SK-N-SH treated with all-trans-retinoic acid at 6 μM for 48 hours (cell line): ENCODE measurements around the gene FYCO1.

Source experiments
- ATAC-seq: fragments of 200-7000 bp; cut with Tn5 transposase; 3 replicates; pipeline ENCODE4 v1.9.1; 2020; ENCODE audit warnings: mild to moderate bottlenecking, moderate library complexity
- BACH2 ChIP-seq: fragments of 250-450 bp; sonication (Bioruptor Pico); IDR thresholded peaks from 2 replicates; pipeline ENCODE4 v1.9.0; 2021; ENCODE audit warnings: mild to moderate bottlenecking, borderline replicate concordance
- TCF4 ChIP-seq: fragments of 250-450 bp; sonication (Bioruptor Pico); IDR thresholded peaks from 2 replicates; pipeline ENCODE4 v1.8.0; 2021; ENCODE audit warnings: mild to moderate bottlenecking, moderate library complexity, borderline replicate concordance
- ZFP3 ChIP-seq: fragments of 250-450 bp; sonication (Bioruptor Pico); IDR thresholded peaks from 2 replicates; pipeline ENCODE4 v1.5.0; 2020; ENCODE audit warnings: mild to moderate bottlenecking, moderate library complexity
- ZNF565 ChIP-seq: fragments of 450-650 bp; formaldehyde crosslinking; conservative IDR thresholded peaks from 2 replicates; pipeline ENCODE4 v1.5.0; 2020; ENCODE audit warnings: low read depth, mild to moderate bottlenecking, moderate library complexity

The FYCO1 gene

DNA sequence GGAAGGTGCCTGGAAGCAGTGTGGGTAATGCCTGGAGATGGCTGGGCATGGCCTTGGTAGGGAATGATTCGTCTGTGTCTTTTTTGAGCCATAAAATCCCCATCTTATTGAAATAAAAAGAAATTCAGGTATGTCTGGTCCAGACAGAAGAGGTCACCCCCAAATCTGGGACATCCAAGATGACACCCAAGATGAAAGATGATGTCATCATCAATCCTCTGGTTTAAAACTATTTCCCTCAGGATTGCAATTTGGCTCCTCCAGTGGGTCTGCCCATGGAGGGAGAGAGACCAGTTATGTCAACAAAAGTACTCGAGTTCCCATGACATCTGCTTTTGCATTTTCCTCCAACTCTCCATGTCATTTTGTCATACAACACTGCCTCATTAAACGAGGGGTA is 126.0 kb downstream of the FYCO1 start:
- no peak for TF ChIP-seq ZFP3
- no peak for ATAC-seq

DNA sequence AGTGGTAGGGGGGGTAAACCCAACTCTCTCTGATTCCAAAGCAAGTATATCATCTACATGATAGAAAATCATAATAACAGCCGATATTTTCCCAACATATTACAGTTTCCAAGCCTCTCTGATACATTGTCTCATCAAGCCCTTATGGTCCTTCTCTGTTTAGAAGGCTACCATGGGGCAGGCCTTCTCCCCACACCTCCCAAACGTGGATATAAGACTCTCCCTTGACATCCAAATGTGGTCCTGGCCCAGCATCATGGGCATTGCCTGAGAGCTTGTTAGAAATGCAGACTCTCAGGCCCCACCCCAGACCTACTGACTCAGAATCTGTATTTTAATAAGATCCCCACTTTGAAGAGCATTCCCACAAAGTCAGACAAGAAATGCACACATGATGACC is 127.0 kb downstream of the FYCO1 start:
- ATAC-seq, result no peak
- TF ChIP-seq BACH2, result no peak

DNA sequence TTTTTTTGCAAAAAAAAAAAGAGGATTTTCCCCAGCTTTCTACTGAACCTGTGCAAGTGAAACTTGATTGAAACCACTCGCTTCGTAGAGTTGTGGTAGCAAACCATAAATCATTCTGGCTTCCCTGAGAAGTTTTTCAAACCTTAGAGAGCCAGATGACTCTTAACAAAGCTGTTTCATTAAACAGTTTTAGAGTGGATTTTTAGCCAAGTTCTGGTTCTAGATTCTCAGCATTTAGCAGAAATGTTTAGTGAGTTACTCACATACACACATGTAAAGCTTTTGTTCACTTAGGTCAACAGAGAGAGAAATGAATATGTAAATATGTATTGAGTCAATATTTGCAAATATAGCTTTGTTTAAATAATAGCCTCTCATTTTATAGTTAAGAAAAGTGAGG is 127.4 kb downstream of the FYCO1 start:
- TF ChIP-seq TCF4 (CRISPR knock-in tag) (no peak), ZNF565 (CRISPR knock-in tag) (no peak)
- ATAC-seq, result no peak
